OCI-LY7 (cell line): ENCODE results near the gene KLHDC9. TPM values are rescaled to one million over a fixed set of nuclear protein-coding genes. Genes with fewer than 3 reads are reported as not detected.

Source experiments
- BruUV-seq: library from RNA; stranded (reverse); fragments of 400-500 nt; replicated peaks from 2 replicates; lab custom pipeline; 2021; lab: Mats Ljungman, UMichigan
- CTCF ChIA-PET: fragments of 300-600 bp; sonication (Branson Sonifier 250); formaldehyde crosslinking; loops from one replicate; lab custom pipeline; 2022; ENCODE audit warnings: antibody characterized with exemption; ENCODE audit not compliant: unreplicated experiment; lab: Charles Lee
- POLR2A ChIA-PET: fragments of 300-600 bp; sonication (Branson Sonifier 250); formaldehyde crosslinking; loops from one replicate; lab custom pipeline; 2022; ENCODE audit warnings: antibody characterized with exemption; lab: Charles Lee
- DNase-seq: peaks from one replicate; pipeline ENCODE4 v3.0.0-alpha.2; 2015; ENCODE audit warnings: low spot score
- H2AFZ ChIP-seq: fragments of 200-600 bp; sonication (generic), shearing (Covaris generic); 2 replicates; pipeline ENCODE4 v1.6.1; 2014; ENCODE audit warnings: mild to moderate bottlenecking, antibody characterized with exemption, low read length, moderate library complexity
- H3K27ac ChIP-seq: fragments of 200-600 bp; sonication (generic); 2 replicates; pipeline ENCODE4 v1.5.1; 2014; ENCODE audit warnings: mixed run types, low read depth, mild to moderate bottlenecking, moderate library complexity, low read length, inconsistent platforms; ENCODE audit not compliant: poor library complexity, severe bottlenecking
- H3K36me3 ChIP-seq: fragments of 200-600 bp; sonication (generic); 2 replicates; pipeline ENCODE4 v1.6.1; 2014; ENCODE audit warnings: mild to moderate bottlenecking, antibody characterized with exemption, low read length, moderate library complexity, mixed read lengths; ENCODE audit not compliant: insufficient read depth
- H3K4me1 ChIP-seq: fragments of 200-600 bp; sonication (generic); 2 replicates; pipeline ENCODE4 v1.5.1; 2014; ENCODE audit warnings: mild to moderate bottlenecking, low read length; ENCODE audit not compliant: insufficient read depth, poor library complexity, severe bottlenecking
- H3K4me2 ChIP-seq: fragments of 200-600 bp; sonication (generic); 2 replicates; pipeline ENCODE4 v1.6.1; 2014; ENCODE audit warnings: mild to moderate bottlenecking, low read length
- H3K4me3 ChIP-seq: fragments of 200-600 bp; sonication (generic); 2 replicates; pipeline ENCODE4 v1.5.1; 2014; ENCODE audit warnings: mild to moderate bottlenecking, low read depth, low read length; ENCODE audit not compliant: poor library complexity, severe bottlenecking
- H3K79me2 ChIP-seq: fragments of 200-600 bp; sonication (generic); 2 replicates; pipeline ENCODE4 v1.6.1; 2016; ENCODE audit warnings: low read depth, mild to moderate bottlenecking, low read length, moderate library complexity, mixed read lengths; ENCODE audit not compliant: insufficient read depth
- H3K9me2 ChIP-seq: fragments of 200-600 bp; sonication (generic); 2 replicates; pipeline ENCODE4 v1.6.1; 2016; ENCODE audit warnings: mild to moderate bottlenecking, low read length, mixed read lengths; ENCODE audit not compliant: insufficient read depth
- H3K9me3 ChIP-seq: fragments of 200-600 bp; sonication (generic); 2 replicates; pipeline ENCODE4 v1.6.1; 2014; ENCODE audit warnings: mild to moderate bottlenecking, mixed run types, low read length, mixed read lengths
- H4K20me1 ChIP-seq: fragments of 200-600 bp; sonication (generic); 2 replicates; pipeline ENCODE4 v1.6.1; 2014; ENCODE audit warnings: mild to moderate bottlenecking, antibody characterized with exemption, low read length, moderate library complexity, mixed read lengths; ENCODE audit not compliant: insufficient read depth
- CTCF ChIP-seq: fragments of 200-600 bp; sonication (generic); conservative IDR thresholded peaks from 2 replicates; pipeline ENCODE4 v1.5.1; 2014; ENCODE audit warnings: mild to moderate bottlenecking, antibody characterized with exemption, low read length, moderate library complexity, mixed read lengths
- EZH2phosphoT487 ChIP-seq: fragments of 200-600 bp; sonication (generic); IDR thresholded peaks from 2 replicates; pipeline ENCODE4 v1.6.1; 2018; ENCODE audit warnings: low read depth, borderline replicate concordance, mild to moderate bottlenecking, mixed run types, antibody characterized with exemption, low read length, moderate library complexity, mixed read lengths
- intact Hi-C: fragments of 100-400 bp; cut with micrococcal nuclease; formaldehyde crosslinking; loops from one replicate; pipeline ENCODE4 v1.10.0; 2022; ENCODE audit not compliant: unreplicated experiment
- total RNA-seq, 2 experiments: library from RNA; depleted of rRNA in 1 of 2; stranded (reverse); fragments of >200 nt in 1 of 2; shearing (Covaris generic) in 1 of 2; gene quantifications; 2 replicates each; pipeline ENCODE4 v1.2.3, GENCODE V29; 2014 to 2022

Gene KLHDC9
- total RNA-seq, 2 experiments from 2014 or later = 0.95 to 1.3 TPM

- Histone ChIP-seq H2AFZ (no peak overlapping the region), H3K27ac (no peak overlapping the region), H3K9me3 (no peaks in the 10 kb centered on the region), H3K4me1 (peaks cover 29% of the 10 kb centered on the region), H3K4me3 (no peak overlapping the region), H4K20me1 (0 out of 2 replicates have a peak, but pooled peaks cover 4% of the 10 kb centered on the region), H3K79me2 (no peaks in the 10 kb centered on the region), H3K9me2 (no peaks in the 10 kb centered on the region), H3K36me3 (peaks cover 15% of the 10 kb centered on the region), H3K4me2 (no peak overlapping the region)
- no peak for DNase-seq
- intact Hi-C loops = loop anchor here (10.0 kb wide), 1 partner anchor 260 kb away; no protein-coding TSS in a partner anchor
- BruUV-seq = no TSS peak
- ChIA-PET POLR2A (no interaction called here), CTCF (no interaction called here)
- no peak for TF ChIP-seq CTCF
- TF ChIP-seq EZH2phosphoT487 = no peak
These were observed 2.9 kb upstream of the KLHDC9 start for GRCh38 chr1:161095230-161095629.

GRCh38 chr1:161096015-161096414, 2.1 kb upstream of the KLHDC9 start:
- H3K4me2 ChIP-seq = no peak overlapping the region
- no TSS peak for BruUV-seq
- no peak overlapping the region for H3K27ac ChIP-seq
- peaks cover 29% of the 10 kb centered on the region for H3K4me1 ChIP-seq
- DNase-seq = no peak
- H4K20me1 ChIP-seq = 0 out of 2 replicates have a peak, but pooled peaks cover 4% of the 10 kb centered on the region
- no peaks in the 10 kb centered on the region for H3K79me2 ChIP-seq
- TF ChIP-seq CTCF (no peak), EZH2phosphoT487 (no peak)
- CTCF ChIA-PET = no interaction called here
- H3K9me2 ChIP-seq = no peaks in the 10 kb centered on the region
- intact Hi-C loops = loop anchor here (2.0 to 10.0 kb wide), 2 partner anchors 51 to 261 kb away; partner anchors contain the start of gene USF1
- H3K36me3 ChIP-seq = peaks cover 19% of the 10 kb centered on the region
- POLR2A ChIA-PET = no interaction called here
- no peak overlapping the region for H3K4me3 ChIP-seq
- no peaks in the 10 kb centered on the region for H3K9me3 ChIP-seq
- H2AFZ ChIP-seq = no peak overlapping the region

GRCh38 chr1:161096530-161096929, 1.6 kb upstream of the KLHDC9 start:
- Histone ChIP-seq H3K36me3 (peaks cover 23% of the 10 kb centered on the region), H3K4me2 (no peak overlapping the region), H2AFZ (no peak overlapping the region), H3K27ac (no peak overlapping the region), H3K9me3 (no peaks in the 10 kb centered on the region), H4K20me1 (0 out of 2 replicates have a peak, but pooled peaks cover 4% of the 10 kb centered on the region), H3K9me2 (no peaks in the 10 kb centered on the region), H3K4me1 (peaks cover 29% of the 10 kb centered on the region), H3K79me2 (no peaks in the 10 kb centered on the region), H3K4me3 (no peak overlapping the region)
- BruUV-seq = no TSS peak
- CTCF ChIA-PET = interaction anchor here (1.2 kb wide), 1 partner anchor 99 kb away, joined by 6 read pairs; no protein-coding TSS in a partner anchor
- no peak for DNase-seq
- intact Hi-C loops = loop anchor here (2.0 to 10.0 kb wide), 2 partner anchors 52 to 262 kb away; partner anchors contain the start of gene USF1
- POLR2A ChIA-PET = no interaction called here
- TF ChIP-seq EZH2phosphoT487 (no peak), CTCF (no peak)
